ENCODE data around the gene CLIC5.

CLIC5 gene

GRCh38 chr6:45835721-45836437 lies 179.8 kb downstream of the CLIC5 start:
- no peak for DNase-seq

- no peak for DNase-seq
Observed at GRCh38 chr6:45832063-45832462, 183.6 kb downstream of the CLIC5 start.
